HG03045 (cell line): ENCODE results near the gene FOXN3.
"Not testable (repeated sequence)": the region's sequence is repeated elsewhere in the genome, so short reads cannot be mapped to it uniquely, and the experiment has no call there.

Source experiments
- ATAC-seq: cut with Tn5 transposase; IDR thresholded peaks from one replicate; pipeline ENCODE4 v1.9.1; 2021; ENCODE audit warnings: mild to moderate bottlenecking, moderate library complexity; ENCODE audit not compliant: unreplicated experiment

FOXN3 gene

DNA sequence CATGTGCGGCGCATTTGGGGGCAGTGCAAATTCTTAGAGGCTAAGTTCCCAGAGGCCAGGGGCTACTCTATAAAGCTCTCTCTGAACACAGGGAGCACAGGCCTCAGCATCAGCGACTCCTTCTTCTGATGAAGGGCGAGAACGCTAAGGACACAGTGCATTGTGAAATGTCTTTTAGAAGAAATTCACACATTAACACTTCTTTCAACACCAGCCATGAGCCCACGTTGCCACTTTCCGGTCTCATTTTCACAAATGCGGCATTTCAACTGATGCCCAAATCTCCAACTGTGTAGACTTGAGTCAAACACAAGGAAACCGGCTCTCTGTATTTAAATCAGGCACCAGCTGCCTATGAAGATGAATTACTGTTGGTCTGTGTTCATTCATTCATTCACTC lies 162.0 kb downstream of the FOXN3 start:
- ATAC-seq, result no peak

DNA sequence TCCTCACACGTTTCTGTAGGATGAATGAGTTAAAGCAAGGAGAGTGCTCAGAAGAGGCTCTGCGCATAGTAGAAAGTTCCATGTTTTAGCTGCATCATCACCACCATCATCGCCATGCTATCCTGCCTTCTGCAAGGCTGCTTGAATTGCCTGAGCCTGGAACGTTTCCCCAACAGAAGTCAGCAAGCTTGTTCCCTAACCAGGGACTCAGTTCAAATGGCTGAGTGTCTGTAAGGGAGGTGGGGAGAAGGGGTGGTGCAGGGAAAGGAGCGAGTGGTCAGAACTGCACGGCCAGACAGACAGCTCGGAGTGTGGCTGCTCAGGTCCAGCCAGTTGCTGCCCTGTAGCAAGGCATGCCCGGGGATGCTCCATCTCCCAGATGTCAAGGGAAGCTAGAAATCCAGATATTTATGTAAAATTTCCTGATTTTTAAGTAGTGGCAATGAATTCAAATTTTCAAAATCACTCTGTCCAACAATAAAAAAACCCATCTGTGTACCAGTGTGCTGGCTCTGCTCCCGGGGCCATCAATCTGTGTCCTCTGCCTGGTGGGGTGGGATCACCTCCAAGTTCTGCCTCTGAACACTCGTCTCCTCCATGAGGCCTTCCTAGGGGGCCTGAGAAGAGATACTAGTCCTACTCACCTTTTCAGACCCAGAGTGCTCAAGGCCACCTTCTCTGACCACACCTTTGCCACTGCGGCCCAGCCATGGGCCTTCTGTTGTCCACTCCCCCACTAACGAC lies 162.7 kb downstream of the FOXN3 start:
- no peak for ATAC-seq

DNA sequence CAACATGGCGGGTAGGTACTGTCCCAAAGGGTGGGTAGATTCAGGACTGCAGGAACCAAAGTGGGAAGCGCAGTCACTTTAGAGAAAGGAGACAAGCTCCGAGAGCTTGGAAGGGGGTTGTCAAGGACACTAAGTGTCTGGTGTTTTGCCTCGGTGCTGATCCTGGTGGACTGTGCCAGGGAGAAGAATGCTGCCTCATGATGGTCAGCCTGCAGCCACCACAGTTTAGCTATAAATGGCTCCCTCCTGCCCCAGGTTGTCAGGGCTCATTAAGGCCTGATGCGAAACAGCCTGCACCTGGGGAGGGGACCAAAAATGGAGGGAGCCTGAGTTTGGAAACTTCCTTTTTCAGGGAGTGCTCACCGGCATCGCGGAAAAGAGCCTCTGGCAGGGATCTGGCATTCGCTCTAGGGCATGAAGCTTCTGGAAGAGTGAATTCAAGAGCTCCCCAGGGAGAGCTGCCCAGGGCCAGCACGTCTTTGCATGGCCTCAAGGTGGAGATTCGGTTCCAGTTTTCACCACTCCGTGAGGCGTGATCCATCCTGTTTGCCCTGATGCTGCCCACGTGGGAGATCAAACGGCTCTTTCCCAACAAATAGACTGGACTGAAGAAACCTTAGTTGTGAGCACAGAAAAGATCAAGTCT lies 164.0 kb downstream of the FOXN3 start:
- ATAC-seq, result no peak

GRCh38 chr14:89251061-89251460 lies 166.0 kb downstream of the FOXN3 start:
- ATAC-seq, result no peak

GRCh38 chr14:89250655-89250975 lies 166.4 kb downstream of the FOXN3 start:
- not testable (repeated sequence) for ATAC-seq

DNA sequence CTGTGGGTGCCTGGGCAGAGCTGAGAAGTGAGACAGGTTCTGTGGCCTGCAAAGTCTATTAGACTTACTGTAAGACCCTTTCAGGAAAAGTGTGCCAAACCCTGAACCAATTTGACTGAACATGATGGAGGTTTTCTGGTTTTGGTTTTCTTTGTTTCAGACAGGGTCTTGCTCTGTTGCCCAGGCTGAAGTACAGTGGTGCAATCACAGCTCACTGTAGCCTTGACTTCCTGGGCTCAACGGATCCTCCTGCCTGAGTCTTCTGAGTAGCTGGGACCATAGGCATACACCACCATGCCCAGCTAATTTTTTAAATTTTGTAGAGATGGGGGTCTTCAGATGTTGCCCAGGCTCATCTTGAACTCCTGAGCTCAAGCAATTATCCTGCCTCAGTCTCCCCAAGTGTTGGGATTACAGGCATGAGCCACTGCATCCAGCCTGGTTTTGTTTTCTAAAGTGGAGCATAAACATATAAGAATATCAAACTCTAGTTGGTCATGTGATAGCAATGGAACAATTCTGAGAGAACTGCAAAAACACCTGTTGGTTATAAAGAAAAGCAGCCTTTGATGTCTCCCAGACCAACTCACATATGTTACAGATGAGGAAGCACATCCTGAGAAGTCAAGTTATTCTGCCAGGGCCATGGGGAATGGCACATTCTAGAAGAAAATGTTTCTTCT lies 166.9 kb downstream of the FOXN3 start:
- no peak for ATAC-seq

DNA sequence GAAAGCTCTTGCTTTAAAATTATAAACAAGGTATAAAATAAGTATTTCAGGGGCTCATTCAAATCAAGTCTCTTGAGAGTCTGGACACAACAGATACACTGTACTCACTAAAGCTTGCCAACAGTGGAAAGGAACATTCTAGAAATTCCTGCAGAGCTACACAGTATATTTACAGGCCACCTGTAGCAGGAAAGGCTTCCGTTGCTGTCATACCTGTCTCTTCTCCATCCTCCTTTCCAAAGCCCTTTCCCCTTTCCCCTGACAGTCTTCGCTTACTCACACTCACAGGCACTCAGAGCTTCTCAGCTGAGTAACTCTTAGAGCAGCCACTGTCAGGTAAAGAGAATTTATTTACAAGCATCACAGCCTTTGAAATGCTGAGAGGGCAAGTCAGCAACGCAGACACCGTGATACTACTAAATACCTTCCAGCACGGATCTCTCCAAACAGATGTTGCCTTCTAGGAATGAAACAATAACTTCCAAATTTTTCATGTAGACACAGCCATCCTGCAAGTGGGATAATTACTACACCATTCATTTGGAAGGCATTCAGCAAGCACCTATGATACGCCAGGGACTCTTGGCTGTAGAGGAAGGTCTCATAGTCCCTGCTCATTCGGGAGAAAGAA lies 167.9 kb downstream of the FOXN3 start:
- no peak for ATAC-seq

GRCh38 chr14:89248411-89249064 lies 168.5 kb downstream of the FOXN3 start:
- ATAC-seq, result no peak

GRCh38 chr14:89247457-89248122 lies 169.4 kb downstream of the FOXN3 start:
- no peak for ATAC-seq

DNA sequence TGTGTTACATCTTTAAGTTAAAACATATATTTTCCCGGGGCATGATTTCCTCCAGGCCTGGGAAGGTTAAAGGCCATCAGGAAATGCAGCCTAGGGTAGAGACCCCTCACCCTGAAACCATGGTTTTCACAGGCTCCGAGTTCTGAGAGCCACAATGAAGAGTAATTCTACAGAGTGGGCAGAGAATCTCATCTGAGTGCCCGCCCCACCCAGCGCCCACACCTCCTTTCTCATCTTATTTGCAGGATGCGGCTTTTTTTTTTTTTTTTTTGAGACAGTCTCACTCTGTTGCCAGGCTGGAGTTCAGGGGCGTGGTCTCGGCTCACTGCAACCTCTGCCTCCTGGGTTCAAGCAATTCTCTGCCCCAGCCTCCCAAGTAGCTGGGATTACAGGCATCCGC lies 170.7 kb downstream of the FOXN3 start:
- ATAC-seq, result no peak

DNA sequence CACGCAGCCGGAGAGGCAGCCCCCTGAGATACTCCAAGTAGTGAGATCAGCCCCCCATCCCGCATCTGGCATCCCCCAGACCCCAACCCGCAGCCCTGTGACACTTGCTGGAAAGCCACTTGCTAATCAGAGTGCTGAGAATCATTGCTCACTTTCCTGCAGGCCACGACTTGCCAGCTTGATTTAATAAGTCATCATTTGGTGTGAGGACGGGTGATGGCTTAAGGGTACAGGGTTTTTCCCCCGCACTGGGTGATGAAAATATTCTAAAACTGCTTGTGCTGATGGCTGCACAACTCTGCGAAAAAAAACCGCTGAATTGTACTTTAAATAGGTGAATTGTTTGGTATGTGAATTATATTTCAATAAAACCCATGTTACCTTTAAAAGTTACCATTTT lies 171.2 kb downstream of the FOXN3 start:
- ATAC-seq, result no peak

DNA sequence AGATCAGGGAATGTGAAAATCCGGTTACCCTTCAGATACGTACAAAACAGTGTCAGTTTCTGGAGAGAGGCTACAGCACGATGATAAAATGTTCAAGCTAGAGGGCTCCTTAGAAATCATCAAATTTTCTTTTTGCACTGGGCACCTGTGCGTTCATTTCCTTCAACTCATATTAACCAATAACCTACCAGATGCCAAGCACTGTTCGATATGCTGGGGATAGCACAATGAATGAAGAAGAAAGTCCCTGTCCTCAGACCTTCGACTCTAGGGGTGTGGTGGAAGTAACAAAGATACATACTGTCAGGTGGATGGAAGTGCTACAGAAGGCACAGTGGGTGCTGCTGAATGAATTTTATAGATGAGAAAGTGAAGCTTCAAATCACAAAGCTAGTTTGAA lies 172.3 kb downstream of the FOXN3 start:
- no peak for ATAC-seq

DNA sequence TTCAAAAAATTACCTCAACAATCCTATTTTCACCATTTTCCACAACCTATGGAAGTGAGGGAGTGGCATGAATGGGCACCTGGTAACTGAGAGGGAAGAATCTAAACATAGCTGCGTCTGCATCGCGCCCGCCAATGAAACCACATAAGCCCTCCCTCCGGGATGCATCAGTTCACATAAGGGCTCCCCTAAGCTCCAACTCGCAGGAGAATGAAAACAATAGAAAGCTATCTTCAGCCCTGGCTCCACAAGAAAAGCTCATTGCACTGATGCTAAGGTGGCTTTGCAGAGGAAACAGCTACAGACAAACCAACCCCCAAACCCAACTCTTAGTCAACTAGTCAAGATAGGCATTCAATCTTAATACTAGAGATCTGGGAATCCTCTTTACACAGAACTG lies 173.3 kb downstream of the FOXN3 start:
- no peak for ATAC-seq

GRCh38 chr14:89243286-89243685 lies 173.7 kb downstream of the FOXN3 start:
- ATAC-seq, result no peak

DNA sequence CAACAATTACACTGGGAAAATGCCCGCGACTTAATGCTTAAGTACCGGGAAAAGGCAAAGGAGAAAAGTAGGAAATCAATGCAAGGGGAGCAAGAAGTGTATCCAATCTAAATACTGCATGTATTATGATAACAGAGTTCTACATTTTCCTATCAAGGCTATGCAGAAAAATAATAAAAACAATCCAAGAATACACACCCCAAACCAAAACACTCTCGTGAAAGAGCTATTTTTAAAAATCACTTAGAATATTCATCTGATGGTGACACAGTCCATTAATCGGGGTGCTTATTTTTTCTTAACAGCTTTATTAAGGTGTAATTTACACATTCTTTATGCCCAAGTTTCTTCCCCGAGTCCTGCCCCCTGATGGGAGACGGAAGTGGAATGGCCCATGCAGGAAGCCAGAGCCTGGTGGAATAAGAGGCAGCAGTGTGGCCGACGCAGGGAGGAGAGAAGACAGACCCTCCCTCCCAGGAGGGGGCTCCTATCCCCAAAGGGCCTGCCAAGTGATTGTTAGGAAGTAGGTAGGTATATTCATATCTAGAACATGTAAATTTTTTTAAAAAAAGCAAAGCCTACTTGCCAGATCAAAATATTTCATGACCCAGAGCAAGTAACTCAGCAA lies 174.3 kb downstream of the FOXN3 start:
- ATAC-seq, result no peak

DNA sequence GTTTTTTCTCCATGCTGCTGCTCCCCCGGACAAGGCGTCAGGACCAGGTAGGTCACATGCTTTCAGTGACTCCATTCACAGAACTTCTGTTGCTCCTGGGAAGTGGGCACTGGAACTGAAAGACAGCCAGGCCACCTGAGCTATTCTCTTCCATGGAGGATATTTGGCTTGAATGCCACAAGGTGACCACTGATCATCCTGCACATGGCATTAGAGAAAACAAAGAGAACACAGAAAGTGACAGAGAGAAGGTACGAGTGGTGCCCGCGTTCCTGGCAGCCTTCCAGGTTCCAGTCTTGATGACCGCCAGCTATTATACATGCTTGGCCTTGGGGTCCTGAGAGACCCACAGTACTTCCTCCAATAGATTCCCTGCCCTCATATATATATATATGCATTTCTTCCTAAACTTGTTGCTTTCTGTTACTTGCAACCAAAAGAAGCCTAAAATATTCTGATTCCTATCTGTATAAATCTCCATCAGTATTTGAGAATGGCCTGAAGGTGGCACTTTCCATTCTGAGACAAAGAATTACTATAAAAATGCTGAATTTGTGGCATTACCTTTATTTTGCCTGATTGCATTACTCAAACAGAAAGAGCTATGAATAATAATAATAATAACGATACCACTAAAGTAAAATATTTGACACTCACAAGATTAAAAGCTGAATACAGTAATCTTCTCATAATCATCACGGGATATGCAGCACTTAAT lies 174.9 kb downstream of the FOXN3 start:
- ATAC-seq, result no peak

GRCh38 chr14:89241257-89241656 lies 175.8 kb downstream of the FOXN3 start:
- no peak for ATAC-seq

DNA sequence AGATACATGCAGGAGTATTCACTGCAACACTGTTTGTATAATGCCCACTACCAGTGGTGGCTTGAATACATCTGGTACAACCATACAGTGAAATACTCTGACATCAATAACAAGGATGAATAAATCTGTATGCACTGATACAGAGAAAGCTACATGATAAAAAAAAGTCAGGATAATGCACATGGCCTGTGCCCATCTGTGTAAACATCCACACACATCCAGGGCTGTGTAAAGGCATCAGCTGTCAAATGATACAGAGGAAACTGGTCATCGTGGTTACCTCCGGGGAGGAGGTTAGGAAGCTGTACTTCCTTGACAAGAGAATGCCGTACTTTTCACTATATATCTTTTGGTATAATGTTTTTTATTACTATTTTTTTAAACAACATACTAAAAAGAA lies 176.6 kb downstream of the FOXN3 start:
- ATAC-seq, result no peak

DNA sequence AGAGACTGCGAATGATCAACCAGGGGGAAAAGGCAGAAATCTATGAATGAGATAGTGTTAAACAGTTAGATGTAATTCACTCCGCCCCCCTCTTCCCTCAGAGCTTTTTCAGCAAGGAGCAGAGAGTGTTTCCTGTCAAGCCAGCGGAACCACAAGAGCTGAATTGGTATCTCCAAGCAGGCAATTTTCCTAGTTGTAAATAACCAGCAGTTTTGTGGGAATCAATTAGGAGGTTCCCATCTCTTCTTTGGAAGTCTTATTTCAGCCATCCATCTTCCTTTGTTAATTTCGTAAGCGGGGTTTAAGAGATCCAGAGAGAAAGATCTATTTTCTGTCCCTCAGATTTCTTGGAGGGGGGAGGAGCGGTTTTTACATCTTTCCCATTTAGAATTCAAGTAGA lies 178.0 kb downstream of the FOXN3 start:
- ATAC-seq, result no peak
